SK-N-SH treated with all-trans-retinoic acid at 6 μM for 48 hours (cell line): ENCODE measurements around the gene LSS.

ENCODE experiments used
- ARNTL ChIP-seq: fragments of 450-650 bp; formaldehyde crosslinking; IDR thresholded peaks from 2 replicates; pipeline ENCODE4 v1.5.0; 2020; ENCODE audit warnings: low read depth, mild to moderate bottlenecking, moderate library complexity, borderline replicate concordance
- GLIS3 ChIP-seq: fragments of 250-450 bp; sonication (Bioruptor Pico); IDR thresholded peaks from 2 replicates; pipeline ENCODE4 v1.5.0; 2020; ENCODE audit warnings: mild to moderate bottlenecking, moderate library complexity
- PPARA ChIP-seq: fragments of 250-450 bp; sonication (Bioruptor Pico); IDR thresholded peaks from 2 replicates; pipeline ENCODE4 v1.5.0; 2020; ENCODE audit warnings: mild to moderate bottlenecking, borderline replicate concordance
- SNAI2 ChIP-seq: fragments of 250-450 bp; sonication (Bioruptor Pico); IDR thresholded peaks from 2 replicates; pipeline ENCODE4 v1.5.0; 2020; ENCODE audit warnings: mild to moderate bottlenecking, moderate library complexity
- ZC3H10 ChIP-seq: fragments of 250-450 bp; sonication (Bioruptor Pico); IDR thresholded peaks from 2 replicates; pipeline ENCODE4 v1.5.1; 2021; ENCODE audit warnings: mild to moderate bottlenecking, moderate library complexity
- ZFP3 ChIP-seq: fragments of 250-450 bp; sonication (Bioruptor Pico); IDR thresholded peaks from 2 replicates; pipeline ENCODE4 v1.5.0; 2020; ENCODE audit warnings: mild to moderate bottlenecking, moderate library complexity
- ZFP30 ChIP-seq: fragments of 450-650 bp; formaldehyde crosslinking; IDR thresholded peaks from 2 replicates; pipeline ENCODE4 v1.5.0; 2022; ENCODE audit warnings: mild to moderate bottlenecking, moderate library complexity
- ZNF565 ChIP-seq: fragments of 450-650 bp; formaldehyde crosslinking; conservative IDR thresholded peaks from 2 replicates; pipeline ENCODE4 v1.5.0; 2020; ENCODE audit warnings: low read depth, mild to moderate bottlenecking, moderate library complexity
- ZNF70 ChIP-seq: fragments of 450-650 bp; formaldehyde crosslinking; IDR thresholded peaks from 2 replicates; pipeline ENCODE4 v1.5.0; 2020; ENCODE audit warnings: mild to moderate bottlenecking, moderate library complexity
- ZNF8 ChIP-seq: fragments of 450-650 bp; formaldehyde crosslinking; IDR thresholded peaks from 2 replicates; pipeline ENCODE4 v1.5.0; 2020; ENCODE audit warnings: mild to moderate bottlenecking, moderate library complexity
- TF ChIP-seq, protein P1 (sequence below): fragments of 250-450 bp; sonication (Bioruptor Pico); IDR thresholded peaks from 2 replicates; pipeline ENCODE4 v1.5.1; 2020; ENCODE audit warnings: low read depth, mild to moderate bottlenecking, moderate library complexity
- TF ChIP-seq, protein P2 (sequence below): fragments of 250-450 bp; sonication (Bioruptor Pico); IDR thresholded peaks from 2 replicates; pipeline ENCODE4 v1.8.0; 2020; ENCODE audit warnings: mild to moderate bottlenecking, moderate library complexity, borderline replicate concordance

DNA sequence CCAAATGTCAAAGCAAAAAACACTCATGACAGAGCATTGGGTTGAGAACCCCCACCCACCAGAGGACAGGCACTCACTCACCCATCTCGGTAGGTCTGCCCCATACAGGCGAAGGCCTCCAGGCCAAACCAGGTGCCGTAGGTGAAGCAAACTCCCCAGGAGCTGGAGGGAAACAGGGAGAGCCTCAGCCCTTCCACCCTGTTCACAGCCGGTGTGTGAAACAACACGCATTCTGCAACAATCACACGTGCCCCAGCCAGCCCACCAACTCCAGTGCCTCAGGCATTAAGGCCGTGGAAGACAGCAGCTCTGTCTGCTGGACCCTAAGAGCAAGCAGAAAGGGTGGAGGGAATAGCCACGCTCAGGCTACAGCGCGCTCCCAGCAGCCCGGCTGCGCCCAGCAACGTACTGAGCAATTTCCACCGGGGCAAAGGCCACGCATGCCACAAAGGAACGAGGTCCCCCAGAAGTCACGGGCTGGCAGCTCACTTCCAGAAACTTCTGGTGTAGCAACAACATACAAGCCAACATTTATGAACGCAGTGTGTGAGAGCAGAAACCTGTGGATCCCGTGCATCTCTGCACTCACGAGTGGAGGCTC lies 32.9 kb downstream of the LSS start:
- TF ChIP-seq PPARA (CRISPR knock-in tag) (no peak), GLIS3 (CRISPR knock-in tag) (no peak), ZNF565 (CRISPR knock-in tag) (no peak), SNAI2 (CRISPR knock-in tag) (no peak), ZFP30 (CRISPR knock-in tag) (no peak), ZNF70 (CRISPR knock-in tag) (no peak), ARNTL (CRISPR knock-in tag) (no peak), ZFP3 (no peak), ZNF8 (CRISPR knock-in tag) (no peak), ZC3H10 (CRISPR knock-in tag) (no peak)
- TF ChIP-seq, protein P1, sequence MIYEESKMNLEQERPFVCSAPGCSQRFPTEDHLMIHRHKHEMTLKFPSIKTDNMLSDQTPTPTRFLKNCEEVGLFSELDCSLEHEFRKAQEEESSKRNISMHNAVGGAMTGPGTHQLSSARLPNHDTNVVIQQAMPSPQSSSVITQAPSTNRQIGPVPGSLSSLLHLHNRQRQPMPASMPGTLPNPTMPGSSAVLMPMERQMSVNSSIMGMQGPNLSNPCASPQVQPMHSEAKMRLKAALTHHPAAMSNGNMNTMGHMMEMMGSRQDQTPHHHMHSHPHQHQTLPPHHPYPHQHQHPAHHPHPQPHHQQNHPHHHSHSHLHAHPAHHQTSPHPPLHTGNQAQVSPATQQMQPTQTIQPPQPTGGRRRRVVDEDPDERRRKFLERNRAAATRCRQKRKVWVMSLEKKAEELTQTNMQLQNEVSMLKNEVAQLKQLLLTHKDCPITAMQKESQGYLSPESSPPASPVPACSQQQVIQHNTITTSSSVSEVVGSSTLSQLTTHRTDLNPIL (CRISPR knock-in tag) = no peak
- TF ChIP-seq, protein P2, sequence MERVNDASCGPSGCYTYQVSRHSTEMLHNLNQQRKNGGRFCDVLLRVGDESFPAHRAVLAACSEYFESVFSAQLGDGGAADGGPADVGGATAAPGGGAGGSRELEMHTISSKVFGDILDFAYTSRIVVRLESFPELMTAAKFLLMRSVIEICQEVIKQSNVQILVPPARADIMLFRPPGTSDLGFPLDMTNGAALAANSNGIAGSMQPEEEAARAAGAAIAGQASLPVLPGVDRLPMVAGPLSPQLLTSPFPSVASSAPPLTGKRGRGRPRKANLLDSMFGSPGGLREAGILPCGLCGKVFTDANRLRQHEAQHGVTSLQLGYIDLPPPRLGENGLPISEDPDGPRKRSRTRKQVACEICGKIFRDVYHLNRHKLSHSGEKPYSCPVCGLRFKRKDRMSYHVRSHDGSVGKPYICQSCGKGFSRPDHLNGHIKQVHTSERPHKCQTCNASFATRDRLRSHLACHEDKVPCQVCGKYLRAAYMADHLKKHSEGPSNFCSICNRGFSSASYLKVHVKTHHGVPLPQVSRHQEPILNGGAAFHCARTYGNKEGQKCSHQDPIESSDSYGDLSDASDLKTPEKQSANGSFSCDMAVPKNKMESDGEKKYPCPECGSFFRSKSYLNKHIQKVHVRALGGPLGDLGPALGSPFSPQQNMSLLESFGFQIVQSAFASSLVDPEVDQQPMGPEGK = no peak
